DMS 273 treated with DMSO at 0.1 percent for 48 hours (cell line): ENCODE results near the gene COX5A.
"Not testable (repeated sequence)": the region's sequence is repeated elsewhere in the genome, so short reads cannot be mapped to it uniquely, and the experiment has no call there.

Experiments
- DNase-seq: peaks from one replicate; lab custom pipeline; 2025; lab: John Stamatoyannopoulos, UW

Gene COX5A

DNA sequence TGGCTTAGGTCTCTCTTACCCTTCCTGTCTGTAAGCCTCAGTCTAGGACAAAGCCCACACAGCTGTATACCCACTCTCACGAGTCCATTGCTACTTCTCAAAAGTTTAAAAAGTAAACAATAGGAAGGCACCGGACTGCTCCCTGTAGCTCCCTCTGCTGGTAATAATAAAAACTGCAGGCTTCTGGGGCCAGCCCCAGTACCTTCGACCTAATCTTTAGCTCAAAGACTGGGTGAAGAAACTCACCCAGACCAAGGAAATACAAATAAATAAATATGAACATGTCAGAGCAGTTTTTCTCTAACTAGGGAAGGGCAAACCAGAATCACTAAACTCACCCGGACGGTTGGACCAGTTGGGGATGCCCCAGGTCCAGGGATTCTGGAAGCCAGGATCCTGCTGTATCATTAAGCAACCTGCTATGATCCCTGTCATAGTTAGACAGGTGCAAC is 36.2 kb downstream of the COX5A start:
- no peak for DNase-seq

DNA sequence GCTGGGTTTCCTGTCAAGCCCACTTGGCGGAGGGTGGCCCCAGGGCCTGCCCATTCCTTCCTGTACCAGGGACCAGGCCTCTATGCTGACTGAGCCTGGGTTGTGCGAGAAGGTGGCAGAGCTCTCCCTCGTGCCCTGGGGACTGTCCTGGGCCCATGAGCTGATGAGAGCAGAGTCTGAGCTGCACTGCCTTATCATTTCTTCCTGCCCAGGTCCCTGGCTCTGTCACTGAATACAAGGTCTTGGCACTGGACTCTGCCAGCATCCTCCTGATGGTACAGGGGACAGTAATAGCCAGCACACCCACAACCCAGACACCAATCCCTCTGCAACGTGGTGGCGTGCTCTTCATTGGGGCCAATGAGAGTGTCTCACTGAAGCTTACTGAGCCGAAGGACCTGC is 40.6 kb downstream of the COX5A start:
- DNase-seq, result no peak

DNA sequence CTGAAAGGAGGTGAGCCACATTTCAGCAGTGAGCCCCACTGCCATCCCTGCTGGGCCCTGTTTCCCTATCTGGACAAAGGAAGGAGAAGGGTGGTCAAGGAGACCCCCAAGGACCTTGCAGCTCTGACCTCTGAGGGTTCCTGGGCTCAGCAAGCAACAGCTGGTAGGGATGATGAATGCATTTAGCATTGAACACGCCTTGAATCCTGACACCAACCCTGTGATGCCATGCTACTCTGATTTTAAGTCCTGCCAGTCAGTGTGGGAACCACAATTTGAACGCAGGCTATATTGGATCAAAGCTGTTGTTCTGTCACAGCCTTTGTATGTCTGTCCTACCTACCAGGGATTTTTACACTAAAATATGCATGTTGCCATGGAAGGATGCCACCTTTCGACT is 41.6 kb downstream of the COX5A start:
- DNase-seq, result no peak

DNA sequence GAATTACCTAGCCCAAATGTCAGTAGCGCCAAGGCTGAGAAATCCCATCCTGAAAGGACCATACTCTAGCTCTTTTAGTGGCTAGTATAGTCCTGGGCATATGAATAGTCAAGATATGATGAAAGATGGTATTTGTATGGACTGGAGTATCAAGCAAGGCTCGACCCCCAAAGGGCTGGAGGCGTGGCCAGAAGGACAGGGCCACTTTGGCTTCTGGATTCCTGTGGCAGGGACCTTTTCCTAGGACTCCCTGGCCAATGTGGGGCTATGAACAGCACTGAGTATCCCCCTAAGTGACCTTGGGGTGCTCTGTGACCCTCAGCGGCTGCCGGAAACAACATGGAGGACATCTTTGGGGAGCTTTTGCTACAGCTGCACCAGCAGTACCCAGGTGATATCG is 42.0 kb downstream of the COX5A start:
- no peak for DNase-seq

DNA sequence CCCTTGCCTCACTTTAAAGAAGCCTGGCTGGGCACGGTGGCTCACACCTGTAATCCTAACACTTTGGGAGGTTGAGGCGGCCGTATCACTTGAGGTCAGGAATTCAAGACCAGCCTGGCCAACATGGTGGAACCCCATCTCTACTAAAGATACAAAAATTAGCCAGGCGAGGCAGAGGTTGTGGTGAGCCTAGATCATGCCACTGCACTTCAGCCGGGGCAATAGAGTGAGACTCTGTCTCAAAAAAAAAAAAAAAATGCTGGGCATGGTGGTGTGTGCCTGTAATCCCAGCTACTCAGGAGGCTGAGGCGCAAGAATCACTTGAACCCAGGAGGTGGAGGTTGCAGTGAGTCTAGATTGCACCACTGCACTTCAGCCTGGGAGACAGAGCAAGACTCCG is 43.5 kb downstream of the COX5A start:
- not testable (repeated sequence) for DNase-seq

DNA sequence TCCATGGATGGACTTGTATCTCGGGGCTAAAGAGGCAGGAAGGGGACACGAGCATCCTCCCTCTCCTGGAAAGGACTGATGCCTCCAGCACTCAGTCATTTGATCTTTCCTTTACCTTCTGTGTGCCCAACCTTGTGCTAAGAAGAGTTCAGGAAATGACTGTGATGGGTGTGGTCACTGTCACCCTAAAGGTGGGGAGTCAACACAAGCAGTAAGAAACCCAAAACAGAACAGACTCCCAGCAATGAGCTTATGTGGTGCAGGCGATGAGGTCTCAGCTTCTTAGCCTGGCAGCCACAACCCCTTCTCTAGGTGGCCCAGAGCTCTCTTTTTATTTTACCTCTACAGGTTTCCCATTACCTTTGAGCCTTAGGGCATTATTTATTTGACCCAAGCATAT is 44.2 kb downstream of the COX5A start:
- no peak for DNase-seq

DNA sequence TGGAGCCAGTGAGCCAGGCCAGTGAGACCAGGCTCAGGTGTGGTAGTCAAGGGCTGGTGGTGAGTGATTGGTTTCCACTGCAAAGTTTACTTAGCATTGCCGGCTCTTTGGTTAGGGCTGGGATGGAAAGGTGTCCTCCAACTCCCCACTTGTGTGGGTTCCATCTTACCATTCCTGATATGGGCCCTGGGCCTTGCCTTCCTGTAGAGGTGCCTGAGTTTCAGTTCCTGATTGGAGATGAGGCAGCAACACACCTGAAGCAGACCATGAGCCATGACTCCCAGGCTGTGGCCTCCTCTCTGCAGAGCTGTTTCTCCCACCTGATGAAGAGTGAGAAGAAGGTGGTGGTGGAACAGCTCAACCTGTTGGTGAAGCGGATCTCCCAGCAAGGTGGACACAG is 44.9 kb downstream of the COX5A start:
- DNase-seq, result no peak

DNA sequence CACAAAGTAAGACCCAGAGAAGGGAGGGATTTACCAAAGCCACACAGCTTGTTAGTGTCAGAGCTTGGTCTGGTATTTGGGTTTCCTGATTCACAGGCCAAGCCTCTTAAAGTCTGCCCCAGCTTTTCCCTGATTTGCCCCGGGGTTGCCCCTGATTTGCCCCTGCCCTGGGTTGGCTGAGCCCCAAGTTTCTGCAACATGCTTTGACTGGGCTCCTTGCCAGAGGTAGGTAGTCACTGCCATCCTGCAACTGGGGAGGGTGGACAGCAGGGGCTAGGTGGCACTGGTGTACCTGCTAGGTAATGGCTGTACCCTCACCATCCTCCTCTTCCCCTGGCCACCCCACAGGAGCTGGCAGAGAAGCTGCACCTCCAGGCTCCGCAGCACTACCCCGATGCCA is 45.6 kb downstream of the COX5A start:
- DNase-seq, result no peak

DNA sequence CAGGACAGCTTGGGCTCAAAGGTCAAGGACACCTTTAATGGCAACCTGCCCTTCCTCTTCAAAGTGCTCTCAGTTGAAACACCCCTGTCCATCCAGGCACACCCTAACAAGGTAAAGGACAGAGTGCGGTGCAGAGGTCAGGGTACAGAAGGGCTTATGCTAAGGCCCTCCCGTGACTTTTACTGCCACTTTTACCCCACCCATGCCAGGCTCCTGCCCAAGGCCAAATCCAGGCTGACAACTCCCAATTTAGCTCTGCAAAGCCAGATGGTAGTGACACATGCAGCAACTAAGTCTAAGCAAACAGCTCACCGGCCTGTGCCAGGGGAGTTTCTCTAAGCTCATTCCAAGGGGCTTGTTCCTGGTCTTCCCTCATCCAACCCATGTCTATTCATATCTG is 46.4 kb downstream of the COX5A start:
- DNase-seq, result no peak

DNA sequence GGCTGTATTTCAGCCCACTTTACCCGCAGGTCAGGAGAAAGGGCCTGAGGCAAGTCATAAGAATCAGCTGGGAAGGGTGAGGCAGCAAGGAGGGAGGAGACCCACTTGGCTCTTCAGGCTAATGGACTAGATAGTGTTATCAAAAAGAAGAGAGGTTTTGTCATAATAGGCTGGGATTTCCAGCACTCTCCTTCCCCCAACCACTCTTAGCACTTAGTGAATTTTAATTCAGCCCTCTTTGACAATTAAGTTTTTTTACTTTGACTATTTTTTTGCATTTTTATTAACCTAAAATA is 47.3 kb downstream of the COX5A start:
- no peak for DNase-seq

DNA sequence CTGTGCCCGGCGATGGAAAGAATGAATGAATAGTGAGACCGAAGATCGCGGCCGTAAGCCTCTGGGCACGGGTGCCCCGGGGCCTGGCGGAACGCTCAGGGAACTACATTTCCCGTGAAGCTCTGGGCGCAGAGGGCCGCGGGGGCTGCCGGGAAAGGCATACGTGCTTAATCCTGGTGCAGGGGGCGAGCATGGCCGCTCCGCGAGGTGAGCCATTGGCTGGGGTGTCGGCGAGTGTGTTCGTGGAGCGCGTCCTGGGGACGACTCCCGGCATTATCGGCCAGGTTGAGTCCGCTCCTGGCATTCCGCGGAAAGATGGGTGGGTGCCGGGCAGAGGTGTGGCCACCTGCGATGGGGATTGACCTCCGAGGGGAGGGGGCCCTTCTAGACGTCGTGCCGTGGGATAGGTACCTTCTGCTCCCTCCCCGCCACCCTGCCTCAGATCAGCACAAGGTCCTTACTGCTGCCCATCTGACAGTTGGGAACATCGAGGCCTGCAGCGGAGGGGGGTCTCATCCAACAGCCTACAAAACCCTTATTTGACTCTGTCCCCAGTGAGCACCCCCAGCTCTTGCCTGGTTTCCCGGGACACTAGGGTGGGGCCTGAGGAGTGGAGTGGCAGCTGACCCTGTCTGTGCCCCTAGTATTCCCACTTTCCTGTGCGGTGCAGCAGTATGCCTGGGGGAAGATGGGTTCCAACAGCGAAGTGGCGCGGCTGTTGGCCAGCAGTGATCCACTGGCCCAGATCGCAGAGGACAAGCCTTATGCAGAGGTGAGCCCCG is 47.8 kb downstream of the COX5A start, which contains the start of gene MPI:
TSS of gene MPI (plus strand) at position 160 of the 782 bp plus-strand sequence. CDS start at position 192, 32 bp downstream.
- DNase-seq, result peak; percentile 22

DNA sequence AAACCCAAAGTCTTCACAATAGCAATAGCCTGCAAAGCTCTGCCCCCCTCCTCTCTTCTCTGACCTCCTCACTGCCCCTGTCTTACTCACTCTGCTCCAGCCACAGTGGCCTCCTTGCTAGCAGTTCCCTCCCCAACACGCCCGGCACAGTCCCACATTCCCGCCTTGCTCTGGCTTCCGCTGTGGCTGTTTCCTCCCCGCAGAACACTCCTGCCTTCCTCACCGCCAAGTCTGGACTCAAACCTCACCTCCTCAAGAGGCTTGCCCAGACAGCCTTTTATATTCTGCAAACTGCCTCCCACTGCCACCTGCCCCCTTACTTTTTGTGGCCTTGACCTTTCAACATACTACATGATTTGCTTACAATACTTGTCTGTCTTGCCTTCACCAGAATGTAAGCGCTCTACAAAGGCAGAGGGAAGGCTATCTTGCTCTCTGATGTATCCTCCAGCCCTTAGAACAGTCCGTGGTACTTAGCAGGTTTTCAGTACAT is 48.4 kb downstream of the COX5A start:
- no peak for DNase-seq

DNA sequence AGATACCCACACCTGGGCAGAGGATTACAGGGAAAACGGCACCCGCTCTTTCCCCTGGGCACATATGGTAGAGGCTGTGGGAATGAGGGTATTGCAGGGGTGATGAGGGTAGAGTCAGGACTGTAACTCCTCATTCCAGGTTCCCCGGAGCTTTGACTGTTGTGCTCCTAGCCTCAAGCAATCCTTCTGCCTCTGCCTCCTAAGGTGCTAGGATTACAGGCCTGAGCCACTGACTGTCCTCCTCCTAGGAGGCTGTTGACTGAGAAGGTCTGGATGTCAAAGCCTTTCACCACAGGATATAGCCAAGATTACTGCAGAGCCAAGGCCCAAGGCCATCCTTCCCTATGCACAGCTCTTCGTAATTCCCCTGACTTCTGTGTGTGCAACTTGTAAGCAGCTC is 49.2 kb downstream of the COX5A start:
- no peak for DNase-seq

DNA sequence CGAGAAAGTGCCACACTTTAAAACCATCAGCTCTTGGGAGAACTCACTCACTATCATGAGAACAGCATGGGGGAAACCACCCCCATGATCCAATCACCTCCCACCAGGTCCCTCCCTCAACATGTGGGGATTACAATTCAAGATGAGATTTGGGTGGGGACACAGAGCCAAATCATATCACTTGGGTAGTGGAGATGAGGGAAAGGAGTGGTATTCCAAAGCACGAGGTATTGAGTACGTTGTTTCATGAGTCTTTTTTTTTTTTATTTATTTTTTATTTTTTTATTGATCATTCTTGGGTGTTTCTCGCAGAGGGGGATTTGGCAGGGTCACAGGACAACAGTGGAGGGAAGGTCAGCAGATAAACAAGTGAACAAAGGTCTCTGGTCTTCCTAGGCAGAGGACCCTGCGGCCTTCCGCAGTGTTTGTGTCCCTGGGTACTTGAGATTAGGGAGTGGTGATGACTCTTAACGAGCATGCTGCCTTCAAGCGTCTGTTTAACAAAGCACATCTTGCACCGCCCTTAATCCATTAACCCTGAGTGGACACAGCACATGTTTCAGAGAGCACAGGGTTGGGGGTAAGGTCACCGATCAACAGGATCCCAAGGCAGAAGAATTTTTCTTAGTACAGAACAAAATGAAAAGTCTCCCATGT is 50.2 kb downstream of the COX5A start:
- DNase-seq, result not testable (repeated sequence)

DNA sequence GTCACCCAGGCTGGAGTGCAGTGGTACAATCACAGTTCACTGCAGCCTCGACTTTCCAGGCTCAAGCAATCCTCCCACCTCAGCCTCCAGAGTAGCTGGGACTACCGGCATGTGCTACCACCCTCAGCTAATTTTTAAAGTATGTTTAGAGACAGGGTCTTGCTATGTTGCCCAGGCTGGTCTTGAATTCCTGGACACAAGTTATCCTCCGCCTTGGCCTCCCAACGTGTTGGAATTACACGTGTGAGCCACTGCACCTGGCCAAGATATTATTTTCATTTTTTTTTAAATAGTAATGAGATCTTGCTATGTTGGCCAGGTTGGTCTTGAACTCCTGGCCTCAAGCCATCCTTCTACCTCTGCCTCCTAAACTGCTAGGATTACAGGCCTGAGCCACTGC is 52.4 kb downstream of the COX5A start:
- no peak for DNase-seq

DNA sequence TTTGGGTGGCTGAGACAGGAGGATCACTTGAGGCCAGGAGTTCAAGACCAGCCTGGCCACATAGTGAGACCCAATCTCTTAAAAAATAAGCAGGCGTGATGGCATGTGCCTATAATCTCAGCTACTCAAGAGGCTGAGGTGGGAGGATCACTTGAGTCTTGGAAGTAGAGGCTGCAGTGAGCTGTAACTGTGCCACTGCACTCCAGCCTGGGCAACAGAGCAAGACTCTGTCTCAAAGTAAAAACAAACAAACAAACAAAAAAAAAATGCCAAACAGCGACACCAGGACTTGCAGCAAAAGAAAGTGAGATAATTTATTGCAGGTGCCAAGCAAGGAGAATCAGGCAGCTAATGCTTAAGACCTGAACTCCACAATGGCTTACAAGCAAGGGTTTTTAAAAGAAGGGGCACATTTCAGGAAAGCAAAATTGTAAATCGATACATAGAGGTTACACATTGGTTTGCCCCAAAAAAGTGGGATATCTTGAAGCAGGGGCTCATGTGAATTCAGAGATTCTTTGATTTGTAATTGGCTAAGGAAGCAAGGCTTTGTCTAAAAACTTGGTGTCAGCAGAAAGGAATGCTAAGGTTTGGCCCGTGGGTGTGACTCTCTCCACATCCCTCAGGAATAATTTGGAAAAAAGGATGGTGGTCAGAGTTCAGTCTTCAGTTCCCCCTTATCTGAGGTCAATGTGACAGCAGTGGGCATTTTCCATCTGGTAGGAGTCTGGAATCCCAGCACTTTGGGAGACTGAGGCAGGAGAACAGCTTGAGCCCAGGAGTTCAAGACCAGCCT is 53.2 kb downstream of the COX5A start:
- DNase-seq, result no peak

DNA sequence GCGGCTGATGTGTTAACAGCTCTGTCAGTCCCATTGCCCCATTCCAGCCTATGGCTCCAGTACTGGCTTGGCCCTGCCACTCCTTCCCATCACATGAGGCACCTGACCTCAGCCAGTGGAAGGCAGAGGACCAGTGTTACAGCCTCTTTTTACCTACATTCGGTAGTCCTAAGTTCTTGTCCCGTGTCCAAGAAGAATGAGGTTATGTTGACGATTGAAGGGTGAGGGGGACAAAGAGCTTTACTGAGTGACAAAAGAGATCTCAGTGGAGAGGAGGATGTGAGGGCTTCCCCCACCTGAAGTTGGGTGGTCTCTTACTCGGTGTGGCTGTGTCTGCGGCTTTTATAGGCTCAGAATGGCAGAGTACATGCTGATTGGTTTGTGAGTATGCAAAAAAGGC is 55.3 kb downstream of the COX5A start:
- no peak for DNase-seq

DNA sequence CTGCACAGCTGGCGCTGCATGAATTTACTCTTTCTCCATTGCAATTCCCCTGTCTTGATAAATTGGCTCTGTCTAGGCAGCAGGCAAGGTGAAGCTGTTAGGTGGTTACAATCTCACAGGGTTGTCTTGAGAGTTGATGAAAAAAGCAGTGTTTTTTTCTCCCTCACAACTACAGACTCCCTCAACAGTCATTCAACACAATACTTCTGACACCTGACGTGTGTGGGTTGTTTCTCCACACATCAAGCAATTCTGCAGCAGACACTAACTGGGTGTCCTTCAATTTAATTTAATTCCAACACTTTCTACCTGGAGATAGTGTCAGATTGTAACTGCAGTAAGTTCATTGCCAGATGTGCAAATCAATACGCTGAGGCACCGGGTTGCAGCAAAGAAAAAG is 59.6 kb downstream of the COX5A start:
- no peak for DNase-seq

DNA sequence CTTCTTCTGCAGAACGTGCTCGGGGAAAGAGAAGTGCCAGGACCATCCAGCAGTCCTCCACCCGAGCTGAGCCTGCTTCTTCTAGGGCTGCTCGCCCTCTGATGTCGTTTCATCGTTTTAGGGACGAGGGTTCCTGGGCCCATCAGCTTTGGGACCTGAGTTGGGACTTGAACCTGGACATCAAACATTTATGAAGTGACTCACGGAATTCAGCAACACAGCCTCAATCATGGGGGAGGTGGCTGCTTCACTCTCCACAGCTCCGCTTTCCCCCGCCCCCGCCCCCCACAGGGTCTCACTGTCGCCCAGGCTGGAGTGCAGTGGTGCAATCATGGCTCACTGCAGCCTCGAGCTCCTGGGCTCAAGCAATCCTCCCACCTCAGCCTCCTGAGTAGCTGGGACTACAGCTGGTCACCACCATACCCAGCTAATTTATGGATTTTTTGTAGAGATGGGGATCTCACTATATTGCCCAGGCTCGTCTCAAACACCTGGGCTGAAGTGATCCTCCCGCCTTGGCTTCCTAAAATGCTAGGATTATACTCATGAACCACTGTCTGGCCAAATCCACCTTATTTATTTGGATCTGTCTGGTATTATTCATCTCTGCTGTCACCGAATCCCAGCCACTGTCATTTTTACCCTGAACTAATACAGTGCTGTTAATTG is 64.0 kb downstream of the COX5A start:
- no peak for DNase-seq

DNA sequence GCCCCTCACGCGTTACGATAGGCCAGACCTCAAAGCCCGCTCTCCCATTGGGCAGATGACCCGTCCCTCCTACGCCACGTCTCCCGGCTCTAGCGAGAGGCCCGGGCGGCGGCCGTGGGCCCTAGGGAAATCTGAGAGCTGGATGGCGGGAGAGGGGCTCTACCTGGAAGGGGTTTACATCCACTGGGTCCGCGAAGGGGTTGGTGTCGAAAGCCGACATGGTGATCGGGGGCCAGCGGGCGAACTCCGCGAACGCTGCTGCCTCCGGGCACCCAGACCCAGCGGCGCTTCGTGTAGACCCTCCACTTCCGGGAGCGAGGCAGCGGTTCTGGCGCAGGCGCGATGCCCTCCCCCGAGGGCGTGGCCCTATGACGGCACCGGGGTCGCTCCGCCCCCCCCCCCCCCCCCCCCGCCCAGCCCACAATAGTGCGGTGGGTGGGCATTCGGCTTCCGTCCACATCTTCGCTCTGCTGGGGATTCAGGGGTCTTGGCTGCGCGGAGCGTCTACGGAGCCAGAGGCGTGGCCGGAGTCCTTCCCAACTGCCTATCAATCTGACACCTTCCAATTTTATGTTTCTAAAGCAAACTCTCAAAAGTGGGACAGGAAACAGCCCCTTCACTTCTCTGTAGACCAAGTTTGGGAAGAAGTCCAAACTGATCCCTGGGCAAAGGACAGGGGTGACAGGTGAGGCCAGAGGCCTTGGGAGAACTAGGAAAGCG is 64.7 kb downstream of the COX5A start, which contains the start of gene SCAMP2:
TSS of gene SCAMP2 (minus strand) at position 330 of the 720 bp plus-strand sequence. CDS start at position 220, 110 bp downstream.
- peak; percentile 84 for DNase-seq

DNA sequence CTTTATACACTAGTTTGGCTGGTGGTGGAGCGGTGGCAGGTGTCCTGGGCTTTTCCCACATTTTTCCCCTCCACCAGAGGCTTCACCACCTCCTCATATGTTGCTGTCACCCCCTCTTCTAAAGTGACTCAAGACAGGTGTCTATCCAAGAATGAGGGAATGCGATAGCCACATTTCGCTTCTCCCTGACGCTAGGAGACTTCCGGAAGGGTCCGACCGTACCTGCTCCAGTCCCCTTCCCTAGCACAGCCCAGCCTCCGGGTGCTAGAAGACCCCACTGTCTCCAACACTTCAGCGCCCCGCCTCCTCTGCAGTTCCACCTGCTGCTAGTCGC is 65.2 kb downstream of the COX5A start:
- no peak for DNase-seq
